ENCODE measurements around the gene SERINC5.

DNA sequence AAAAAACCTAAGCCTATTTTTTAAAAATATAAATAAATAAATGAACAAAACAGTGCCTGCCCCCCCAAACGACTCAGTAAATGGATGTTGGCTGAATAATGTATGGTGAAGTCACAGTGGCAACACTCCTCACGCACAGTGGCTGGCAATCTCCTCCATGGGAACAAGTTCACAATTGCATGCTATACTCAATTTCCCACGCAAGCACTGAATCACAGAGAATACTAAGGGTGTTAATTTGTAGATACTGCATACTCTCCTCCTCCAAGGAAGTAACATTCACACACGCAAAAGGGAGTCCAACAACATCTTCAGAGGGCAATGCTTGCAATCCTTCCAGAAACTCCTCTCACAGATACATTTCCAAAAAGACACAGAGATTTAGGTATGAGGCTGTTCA is 47.5 kb downstream of the SERINC5 start:
- TF ChIP-seq, protein P1, sequence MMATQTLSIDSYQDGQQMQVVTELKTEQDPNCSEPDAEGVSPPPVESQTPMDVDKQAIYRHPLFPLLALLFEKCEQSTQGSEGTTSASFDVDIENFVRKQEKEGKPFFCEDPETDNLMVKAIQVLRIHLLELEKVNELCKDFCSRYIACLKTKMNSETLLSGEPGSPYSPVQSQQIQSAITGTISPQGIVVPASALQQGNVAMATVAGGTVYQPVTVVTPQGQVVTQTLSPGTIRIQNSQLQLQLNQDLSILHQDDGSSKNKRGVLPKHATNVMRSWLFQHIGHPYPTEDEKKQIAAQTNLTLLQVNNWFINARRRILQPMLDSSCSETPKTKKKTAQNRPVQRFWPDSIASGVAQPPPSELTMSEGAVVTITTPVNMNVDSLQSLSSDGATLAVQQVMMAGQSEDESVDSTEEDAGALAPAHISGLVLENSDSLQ (IDR thresholded peaks at IDR 0.05) = no peak
- TF ChIP-seq SP1 (IDR thresholded peaks at IDR 0.05) = no peak
- no peak for TF ChIP-seq LEF1 (IDR thresholded peaks at IDR 0.05; ENCODE audit: borderline replicate concordance)
- no peak for TF ChIP-seq TARDBP (IDR thresholded peaks at IDR 0.05)
- no peak for TF ChIP-seq HDGF (IDR thresholded peaks at IDR 0.05; ENCODE audit: borderline replicate concordance)
- TF ChIP-seq FOXM1 (IDR thresholded peaks at IDR 0.05; ENCODE audit: borderline replicate concordance) = no peak
- no peak for TF ChIP-seq ELF4 (IDR thresholded peaks at IDR 0.05)
- TF ChIP-seq ARNT (IDR thresholded peaks at IDR 0.05) = no peak
- no peak for TF ChIP-seq NFRKB (IDR thresholded peaks at IDR 0.05)

Data from HEK293T (cell line).